Activated T-cell treated with anti-CD3 and anti-CD28 coated beads for 24 hours (primary cell): ENCODE measurements around the gene AFF4.
A peak's percentile ranks its signal among the peaks of the same experiment; 100 is the strongest.
"Not testable (repeated sequence)": the region's sequence is repeated elsewhere in the genome, so short reads cannot be mapped to it uniquely, and the experiment has no call there.

Source experiments
- DNase-seq: peaks from one replicate; pipeline ENCODE4 v3.0.0-alpha.2; 2020; ENCODE audit warnings: low read depth

AFF4 gene

DNA sequence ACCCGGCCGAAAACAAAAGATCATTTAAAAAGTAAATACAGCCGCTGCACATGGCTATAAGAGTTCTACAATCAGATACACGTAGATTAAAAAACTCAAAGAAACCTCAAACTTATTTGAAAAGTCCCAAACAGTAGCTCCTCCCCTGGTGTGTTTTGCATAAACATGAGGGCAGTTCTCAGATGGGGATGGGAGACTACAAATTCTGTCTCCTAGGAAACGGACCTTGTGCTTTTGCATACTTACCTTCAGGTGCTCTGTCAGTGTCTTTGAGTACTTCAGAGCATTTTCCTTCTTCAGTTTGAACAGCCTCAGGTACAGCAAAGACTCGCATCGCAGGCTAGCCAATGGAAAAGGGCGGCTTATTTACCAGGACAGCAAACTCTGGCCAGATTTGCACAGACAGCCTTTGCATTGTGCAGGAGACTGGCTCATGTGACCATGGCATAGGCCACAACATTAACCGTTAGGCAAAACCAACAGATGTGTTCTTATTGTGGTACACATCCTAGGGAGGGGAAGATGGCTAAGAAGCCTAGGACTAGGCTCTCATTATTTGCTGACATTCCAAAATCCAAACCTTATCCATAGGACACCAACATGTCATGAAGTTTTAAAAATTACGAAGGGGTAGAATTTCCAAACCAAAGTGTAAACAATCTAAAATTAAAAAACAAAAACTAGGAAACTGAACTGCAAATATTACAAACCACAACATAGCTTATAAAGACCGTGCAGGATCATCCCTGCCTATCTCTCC lies 77.2 kb downstream of the AFF4 start:
- no peak for DNase-seq

- no peak for DNase-seq
Measured at GRCh38 chr5:132884548-132884947, 78.9 kb downstream of the AFF4 start.

DNA sequence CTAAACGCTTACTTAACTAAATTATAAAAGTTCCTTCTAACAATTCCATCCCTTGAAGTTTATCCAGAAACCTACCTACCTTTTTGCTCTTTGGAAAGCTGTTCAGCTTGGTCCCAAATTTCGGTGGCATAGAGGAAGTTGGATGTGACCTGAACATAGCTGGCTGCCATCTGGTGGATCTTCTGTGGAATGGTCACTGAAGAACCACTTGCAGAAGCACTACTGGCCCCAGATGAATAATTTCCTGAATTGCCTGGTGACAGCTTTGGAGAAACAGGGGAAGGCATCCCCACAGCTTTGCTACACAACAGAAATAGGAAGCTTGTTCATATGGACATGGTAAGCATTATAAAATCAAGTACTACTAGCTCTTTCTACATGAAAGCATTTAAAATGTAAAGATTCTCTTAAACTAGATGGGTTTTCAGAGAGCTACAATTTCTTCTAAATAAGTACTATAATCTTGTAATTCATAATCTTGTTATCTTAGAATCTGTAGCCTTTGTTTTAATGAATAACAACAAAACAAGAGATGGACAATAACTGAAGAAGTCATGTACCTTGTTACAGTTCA lies 80.1 kb downstream of the AFF4 start:
- no peak for DNase-seq

- no peak for DNase-seq
Measured at GRCh38 chr5:132877938-132878337, 85.5 kb downstream of the AFF4 start.

- DNase-seq: no peak
Measured at GRCh38 chr5:132877466-132877865, 86.0 kb downstream of the AFF4 start.

DNA sequence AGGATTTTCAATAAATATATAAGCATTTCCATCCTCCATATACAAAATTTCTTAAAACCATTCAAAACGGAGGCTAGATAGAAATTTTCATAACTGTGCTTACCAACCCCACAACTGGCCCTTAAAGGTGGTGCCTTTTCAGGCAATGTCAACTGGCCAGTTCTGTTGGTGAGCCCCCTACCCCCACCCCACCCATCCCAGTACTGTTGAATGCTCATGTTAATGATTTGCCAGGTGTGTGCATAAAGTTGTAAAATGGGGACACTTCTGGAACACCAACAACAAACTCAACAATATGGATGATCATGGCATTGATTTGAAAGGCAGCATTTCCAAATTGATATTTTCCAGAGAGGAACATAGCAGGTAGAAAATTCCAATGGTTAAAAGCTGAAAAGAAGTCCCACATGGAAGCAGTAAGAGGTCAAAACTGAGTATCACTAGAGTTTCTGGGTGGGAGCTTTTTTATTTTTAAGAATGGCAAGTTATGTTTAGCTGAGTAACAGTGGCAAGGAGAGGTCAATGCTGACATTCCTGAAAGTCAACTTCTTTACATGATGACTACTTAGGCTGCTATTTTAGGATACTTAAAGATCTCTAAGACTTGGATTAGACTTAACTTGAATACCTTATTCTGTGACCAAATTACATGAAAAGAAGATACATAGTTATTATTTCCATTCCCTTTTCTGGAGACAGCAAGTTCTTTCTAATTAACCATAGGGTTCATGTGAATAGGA lies 87.2 kb downstream of the AFF4 start:
- no peak for DNase-seq

- no peak for DNase-seq
Measured at GRCh38 chr5:132873930-132874271, 89.5 kb downstream of the AFF4 start.

- no peak for DNase-seq
Measured at GRCh38 chr5:132873119-132873929, 90.1 kb downstream of the AFF4 start, which contains the start of gene LEAP2. Gene LEAP2 (plus strand): TSS chr5:132873668. CDS start chr5:132873695, 27 bp downstream.

GRCh38 chr5:132872788-132873118 lies 90.7 kb downstream of the AFF4 start:
- DNase-seq: no peak

DNA sequence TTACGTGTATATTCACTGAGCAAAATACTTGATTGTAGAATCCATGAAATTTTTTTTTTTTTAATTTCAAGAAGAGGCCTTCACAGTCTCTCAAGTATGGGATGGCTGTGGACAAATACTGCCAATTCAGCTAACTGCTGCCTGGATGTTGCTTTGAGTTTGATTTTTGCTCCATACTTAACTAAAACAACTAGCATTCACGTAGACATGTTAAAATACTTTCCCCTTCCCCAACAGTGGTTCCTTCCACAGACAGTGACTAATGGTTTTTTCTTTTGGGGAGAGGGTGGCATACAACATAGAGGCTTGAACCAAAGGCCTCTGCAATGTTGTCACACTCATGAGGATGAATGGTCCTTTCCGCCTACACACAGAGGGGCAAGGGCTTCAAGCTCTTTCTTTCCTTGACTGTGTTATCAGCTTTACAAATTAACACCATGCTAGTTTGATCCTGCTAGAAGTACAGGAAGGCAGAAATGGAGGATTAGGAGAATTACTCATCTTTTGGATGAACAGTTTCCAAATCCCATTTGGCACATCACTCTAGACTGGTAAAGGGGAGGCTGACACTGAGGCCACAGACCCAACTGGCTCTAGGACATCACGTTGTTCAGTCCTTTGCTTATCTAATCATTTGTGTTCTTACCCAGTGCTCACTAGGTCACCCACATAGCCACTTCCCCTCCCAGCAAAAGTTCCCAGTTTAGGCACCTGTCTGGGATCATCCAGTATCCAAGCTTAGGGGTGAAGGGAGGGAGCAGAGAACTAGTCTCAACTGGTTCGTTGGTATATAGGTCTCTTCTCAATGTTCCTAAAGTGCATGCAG lies 91.8 kb downstream of the AFF4 start:
- no peak for DNase-seq

DNA sequence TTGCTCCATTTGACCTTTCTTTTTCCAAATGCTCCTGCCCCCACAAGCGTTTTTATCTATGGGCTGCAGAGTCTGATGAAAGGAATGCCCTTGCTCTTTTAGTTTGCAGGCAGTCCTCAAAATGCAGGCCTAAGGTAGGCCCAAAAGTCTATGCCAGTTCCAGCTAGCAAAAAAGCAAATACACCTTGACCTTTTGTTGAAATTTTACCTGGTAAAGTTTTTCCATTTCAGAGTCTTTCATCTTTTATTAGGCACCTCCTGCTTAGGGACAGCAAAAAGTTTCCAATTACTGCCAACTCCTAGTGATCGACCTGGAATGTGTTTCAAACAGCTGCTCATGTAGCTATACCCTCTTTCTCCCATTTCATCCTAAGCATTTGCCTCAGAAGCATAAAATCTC lies 92.6 kb downstream of the AFF4 start:
- DNase-seq: no peak

DNA sequence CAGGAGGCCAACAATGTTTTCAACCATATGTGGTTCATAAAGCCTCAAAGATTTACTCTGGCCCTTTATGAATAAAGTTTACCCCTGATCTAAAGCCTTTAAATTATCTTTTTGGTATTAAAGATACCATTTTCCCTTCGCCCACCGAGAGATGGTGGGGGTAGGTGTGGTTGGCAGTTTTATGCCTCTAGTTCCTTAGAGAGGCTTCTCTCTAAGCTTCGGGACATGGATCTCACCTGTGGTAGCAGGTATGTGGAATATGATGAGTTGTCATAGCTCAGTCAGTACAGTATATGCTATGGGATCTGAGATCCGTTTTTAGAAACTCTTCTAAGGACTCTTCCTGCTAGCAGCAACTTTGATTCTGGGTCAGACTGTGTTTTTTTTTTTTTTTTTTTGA lies 94.7 kb downstream of the AFF4 start:
- DNase-seq: no peak

DNA sequence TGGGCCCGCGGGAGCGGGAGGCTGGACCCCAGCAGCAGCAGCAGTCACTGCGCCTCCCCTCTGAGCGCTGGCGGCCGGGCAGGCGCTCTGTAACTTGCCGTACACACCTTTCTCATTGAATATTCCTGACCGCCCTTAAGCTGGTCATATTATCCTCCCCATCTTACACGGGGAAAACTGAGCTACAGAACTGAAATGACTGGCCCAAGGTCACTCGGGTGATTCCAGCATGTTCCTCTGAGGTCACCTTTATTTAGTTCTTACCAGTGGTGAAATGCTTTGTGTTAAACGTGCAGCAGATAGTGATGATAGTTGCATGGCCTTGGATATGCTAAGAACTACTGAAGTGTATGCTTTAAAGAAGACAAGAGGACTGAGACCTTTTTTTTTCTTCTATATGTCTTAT lies 96.4 kb downstream of the AFF4 start:
- DNase-seq: no peak

- DNase-seq: peak; percentile 88
Measured at GRCh38 chr5:132866342-132867045, 96.9 kb downstream of the AFF4 start, which contains the start of the genes GDF9 and UQCRQ. Gene GDF9 (minus strand): TSS chr5:132866469. CDS start chr5:132864533, 1,936 bp downstream. Gene UQCRQ (plus strand): TSS chr5:132866642. CDS start chr5:132866882, 240 bp downstream.

DNA sequence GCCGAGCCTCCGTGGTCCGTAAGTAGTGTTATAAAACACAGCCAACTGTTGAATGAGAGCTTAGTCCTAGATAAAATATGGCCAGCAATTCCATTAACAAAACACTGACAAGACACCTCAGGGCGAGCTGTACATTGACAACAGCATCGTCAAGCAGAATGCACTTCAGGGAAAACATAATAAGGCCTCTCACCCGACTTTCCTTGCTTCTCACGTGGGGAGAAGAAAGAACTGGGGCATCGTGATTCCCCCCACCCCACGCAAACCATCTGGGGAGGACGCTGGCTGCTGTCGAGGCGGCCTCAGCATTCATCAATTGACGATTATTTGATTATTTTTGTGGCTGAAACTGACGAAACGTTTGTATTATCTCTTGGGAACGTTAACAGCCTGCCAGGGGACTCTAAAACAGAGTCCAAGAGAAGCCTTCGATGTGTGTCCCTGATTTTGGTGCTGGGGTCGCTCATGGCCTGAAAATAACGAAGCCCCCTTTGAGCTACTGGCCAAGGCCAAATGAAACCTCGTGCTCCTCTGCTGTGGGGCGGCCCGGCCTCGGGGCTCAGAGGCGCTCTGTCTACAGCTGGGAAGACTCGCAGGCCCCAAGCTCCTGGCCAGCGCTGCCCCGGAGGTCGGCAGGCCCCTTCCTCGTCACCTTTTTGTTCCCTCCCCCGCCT lies 97.6 kb downstream of the AFF4 start:
- no peak for DNase-seq

- no peak for DNase-seq
Measured at GRCh38 chr5:132860742-132861141, 102.7 kb downstream of the AFF4 start.

- DNase-seq: no peak
Measured at GRCh38 chr5:132859889-132860437, 103.5 kb downstream of the AFF4 start.

- DNase-seq: no peak
Measured at GRCh38 chr5:132856011-132856410, 107.4 kb downstream of the AFF4 start.

DNA sequence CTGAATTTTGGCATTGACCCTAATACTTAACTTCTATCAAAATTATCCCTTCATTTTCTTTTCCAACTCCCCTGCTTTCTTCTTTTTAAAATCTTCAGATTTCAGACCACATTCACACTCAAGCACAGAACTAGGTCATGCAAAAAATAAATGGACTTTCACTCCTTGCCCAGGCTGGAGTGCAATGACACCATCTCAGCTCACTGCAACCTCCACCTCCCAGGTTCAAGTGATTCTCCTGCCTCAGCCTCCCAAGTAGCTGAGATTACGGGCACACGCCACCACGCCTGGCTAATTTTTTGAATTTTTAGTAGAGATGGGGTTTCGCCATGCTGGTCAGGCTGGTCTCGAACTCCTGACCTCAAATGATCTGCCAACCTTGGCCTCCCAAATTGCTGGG lies 108.4 kb downstream of the AFF4 start:
- DNase-seq: not testable (repeated sequence)

DNA sequence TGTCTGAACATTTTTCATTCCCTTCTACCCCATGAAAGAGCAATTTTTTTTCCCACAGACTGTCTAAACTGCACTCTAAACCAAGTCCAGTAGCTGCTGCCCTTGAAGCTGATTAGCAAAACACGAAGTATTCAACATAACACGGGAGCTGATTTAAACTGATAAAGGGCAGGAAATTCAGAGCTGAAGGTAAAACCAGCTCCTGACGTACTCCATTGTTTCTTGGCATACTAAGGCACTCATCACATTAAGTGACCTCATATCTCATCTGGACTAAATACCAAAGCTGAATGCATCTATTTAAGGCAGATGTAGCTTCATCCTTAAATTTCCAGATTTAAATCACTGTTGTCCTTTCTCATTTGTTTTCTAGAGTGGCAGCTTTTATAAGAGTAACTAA lies 109.1 kb downstream of the AFF4 start:
- no peak for DNase-seq
